ENCODE results near the gene PTPRD. TPM values are rescaled to one million over a fixed set of nuclear protein-coding genes. Genes with fewer than 3 reads are reported as not detected.

The PTPRD gene
- total and polyA plus RNA-seq, 9 of the 15 experiments (the other 6 are each of a cell fraction or from before 2014, with no cell fraction given): 0.11 TPM; not detected in 8

DNA sequence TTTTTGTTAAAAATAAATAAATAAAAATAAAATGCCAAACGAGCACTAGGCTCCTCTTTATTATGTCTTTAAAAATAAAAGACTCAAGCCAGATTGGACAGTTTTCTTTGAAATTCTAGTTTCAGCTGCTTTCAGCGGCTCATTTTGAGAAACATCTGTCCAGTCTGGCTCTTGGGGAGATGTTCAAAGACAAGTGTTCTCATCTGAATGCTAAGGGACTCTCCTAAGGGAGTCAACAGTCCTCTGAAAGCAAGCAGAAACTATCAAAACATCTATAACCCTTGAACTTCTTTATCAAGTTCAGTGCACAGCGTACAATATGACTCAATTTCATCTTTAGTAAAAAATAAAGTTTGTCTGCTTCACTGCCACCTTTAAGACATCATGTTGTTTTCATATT lies 1927.0 kb downstream of the PTPRD start:
- no peak for DNase-seq (ENCODE audit: extremely low read depth in 1 of 4, low spot score in 3 of 4)
- no TSS peak for BruUV-seq (replicated peaks)
- no peak for FAIRE-seq
- H3K9me3 ChIP-seq (replicated peaks; ENCODE audit: control insufficient read depth, insufficient read depth, low read depth, low read length): no peaks in the 10 kb centered on the region
- H3K27ac ChIP-seq (ENCODE audit: extremely low read depth, low read depth, low read length): no peak overlapping the region
- in situ Hi-C loops (cut with MboI) (no loop called here), intact Hi-C loops (cut with micrococcal nuclease) (no loop called here)
- no peak overlapping the region for H3K4me2 ChIP-seq (ENCODE audit: insufficient read depth, low read length)
- H3K9me1 ChIP-seq (ENCODE audit: control insufficient read depth, insufficient read depth, low read length): no peaks in the 10 kb centered on the region
- H3K9ac ChIP-seq (ENCODE audit: insufficient read depth in 1 of 2, low read depth in 2 of 2, low read length in 2 of 2): no peak overlapping the region
- ChIA-PET POLR2A (no interaction called here), CTCF (ENCODE audit: low intra/inter-chr PET ratio) (no interaction called here)
- no peaks in the 10 kb centered on the region for H3K36me3 ChIP-seq (ENCODE audit: control insufficient read depth, insufficient read depth, low read length)
- H2AFZ ChIP-seq (ENCODE audit: low read depth, low read length): no peak overlapping the region
- no peaks in the 10 kb centered on the region for H3K79me2 ChIP-seq (ENCODE audit: control insufficient read depth, insufficient read depth, low read length)
- no peak for ATAC-seq
- no peaks in the 10 kb centered on the region for H4K20me1 ChIP-seq (replicated peaks; ENCODE audit: control insufficient read depth, insufficient read depth, low read length)
- no peak for TF ChIP-seq ESRRB (CRISPR knock-in tag; IDR thresholded peaks at IDR 0.05; ENCODE audit: borderline replicate concordance)
- no peak for TF ChIP-seq MCM7 (IDR thresholded peaks at IDR 0.05)
- H3K4me3 ChIP-seq: no peak overlapping the region
- H3K4me1 ChIP-seq (replicated peaks in 1 of 2; ENCODE audit: control insufficient read depth in 2 of 2, insufficient read depth in 2 of 2, low read length in 2 of 2): no peaks in the 10 kb centered on the region
- WGBS (ENCODE audit: insufficient coverage, low coverage, missing lambda C conversion rate): 2% methylated on average over 3 of the region's 3 CpGs
- no peaks in the 10 kb centered on the region for H3K27me3 ChIP-seq (ENCODE audit: control insufficient read depth in 2 of 2, insufficient read depth in 2 of 2, low read length in 2 of 2)

DNA sequence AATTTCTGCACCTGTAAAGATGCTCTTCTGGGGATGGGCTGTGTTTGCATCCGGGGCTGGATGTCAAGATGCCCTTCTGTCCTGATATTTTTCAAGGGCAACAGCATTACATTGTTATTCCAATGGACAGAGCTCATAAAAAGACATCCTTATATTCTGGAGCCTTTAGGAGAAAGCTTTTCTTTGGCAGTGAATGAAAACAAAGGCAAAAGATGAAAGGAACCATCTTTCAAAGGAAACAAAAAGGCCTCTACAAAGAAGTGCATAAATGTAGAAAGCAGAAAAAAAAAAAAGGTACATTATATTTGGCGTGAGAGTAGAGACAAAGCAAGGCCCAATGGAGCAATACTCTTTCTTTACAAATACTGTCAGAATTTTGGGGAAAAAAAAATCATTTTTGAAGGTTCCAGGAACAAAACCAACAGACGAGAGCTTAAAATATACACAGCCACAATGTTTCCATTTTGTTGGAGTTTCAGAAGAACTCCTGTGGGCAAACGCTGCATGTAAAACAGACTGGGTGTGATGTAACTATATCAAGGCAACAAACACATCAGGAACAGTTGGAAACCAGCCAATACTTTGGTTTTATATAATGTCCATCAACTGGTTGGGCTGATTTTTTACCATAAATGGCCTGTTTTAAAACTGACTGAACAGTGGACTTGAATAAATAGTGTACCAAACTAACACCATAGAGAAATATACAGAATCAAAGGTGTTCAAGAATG lies 1927.7 kb downstream of the PTPRD start:
- no peaks in the 10 kb centered on the region for H3K9me3 ChIP-seq (replicated peaks; ENCODE audit: control insufficient read depth, insufficient read depth, low read depth, low read length)
- no peaks in the 10 kb centered on the region for H3K4me1 ChIP-seq (replicated peaks in 1 of 2; ENCODE audit: control insufficient read depth in 2 of 2, insufficient read depth in 2 of 2, low read length in 2 of 2)
- H2AFZ ChIP-seq (ENCODE audit: low read depth, low read length): no peak overlapping the region
- no peak overlapping the region for H3K27ac ChIP-seq (ENCODE audit: extremely low read depth, low read depth, low read length)
- 0% methylated on average over 4 of the region's 4 CpGs for WGBS (ENCODE audit: insufficient coverage, low coverage, missing lambda C conversion rate)
- H3K9me1 ChIP-seq (ENCODE audit: control insufficient read depth, insufficient read depth, low read length): no peaks in the 10 kb centered on the region
- no peak for FAIRE-seq
- no peaks in the 10 kb centered on the region for H3K79me2 ChIP-seq (ENCODE audit: control insufficient read depth, insufficient read depth, low read length)
- no peak for TF ChIP-seq GTF2A2 (tag; IDR thresholded peaks at IDR 0.05)
- TF ChIP-seq, protein P1, sequence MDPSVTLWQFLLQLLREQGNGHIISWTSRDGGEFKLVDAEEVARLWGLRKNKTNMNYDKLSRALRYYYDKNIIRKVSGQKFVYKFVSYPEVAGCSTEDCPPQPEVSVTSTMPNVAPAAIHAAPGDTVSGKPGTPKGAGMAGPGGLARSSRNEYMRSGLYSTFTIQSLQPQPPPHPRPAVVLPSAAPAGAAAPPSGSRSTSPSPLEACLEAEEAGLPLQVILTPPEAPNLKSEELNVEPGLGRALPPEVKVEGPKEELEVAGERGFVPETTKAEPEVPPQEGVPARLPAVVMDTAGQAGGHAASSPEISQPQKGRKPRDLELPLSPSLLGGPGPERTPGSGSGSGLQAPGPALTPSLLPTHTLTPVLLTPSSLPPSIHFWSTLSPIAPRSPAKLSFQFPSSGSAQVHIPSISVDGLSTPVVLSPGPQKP (CRISPR knock-in tag; IDR thresholded peaks at IDR 0.05): no peak
- TF ChIP-seq STAT5B (CRISPR knock-in tag; IDR thresholded peaks at IDR 0.05): no peak
- TF ChIP-seq HMGXB4 (CRISPR knock-in tag; IDR thresholded peaks at IDR 0.05): no peak
- no peak for TF ChIP-seq SIN3B (IDR thresholded peaks at IDR 0.05; ENCODE audit: low read depth)
- no peak for TF ChIP-seq CXXC5 (CRISPR knock-in tag; IDR thresholded peaks at IDR 0.05)
- no peak for TF ChIP-seq BACH1 (tag; IDR thresholded peaks at IDR 0.05)
- TF ChIP-seq ZNF184 (CRISPR knock-in tag; IDR thresholded peaks at IDR 0.05): no peak
- TF ChIP-seq CAMTA2 (CRISPR knock-in tag; conservative IDR thresholded peaks at IDR 0.05): no peak
- TF ChIP-seq CCNT2 (IDR thresholded peaks at IDR 0.05; ENCODE audit: borderline replicate concordance, extremely low read depth, insufficient read length, low read depth, low read length): no peak
- TF ChIP-seq SMAD1 (IDR thresholded peaks at IDR 0.05; ENCODE audit: low read depth, low read length, partially characterized antibody): no peak
- intact Hi-C loops (cut with micrococcal nuclease): no loop called here
- BruUV-seq (replicated peaks): no TSS peak
- H4K20me1 ChIP-seq (replicated peaks; ENCODE audit: control insufficient read depth, insufficient read depth, low read length): no peaks in the 10 kb centered on the region
- no peak for DNase-seq (ENCODE audit: extremely low read depth in 1 of 4, low spot score in 3 of 4)
- H3K4me3 ChIP-seq: no peak overlapping the region
- H3K9ac ChIP-seq (ENCODE audit: insufficient read depth in 1 of 2, low read depth in 2 of 2, low read length in 2 of 2): no peak overlapping the region
- ChIA-PET CTCF (ENCODE audit: low intra/inter-chr PET ratio) (no interaction called here), POLR2A (no interaction called here)
- in situ Hi-C loops (cut with MboI): no loop called here
- no peaks in the 10 kb centered on the region for H3K27me3 ChIP-seq (ENCODE audit: control insufficient read depth in 2 of 2, insufficient read depth in 2 of 2, low read length in 2 of 2)
- no peak overlapping the region for H3K4me2 ChIP-seq (ENCODE audit: insufficient read depth, low read length)
- H3K36me3 ChIP-seq (ENCODE audit: control insufficient read depth, insufficient read depth, low read length): no peaks in the 10 kb centered on the region
- ATAC-seq: no peak
